Neural progenitor cell (in vitro differentiated cells): ENCODE results near the gene MANBA. TPM values are rescaled to one million over a fixed set of nuclear protein-coding genes. Genes with fewer than 3 reads are reported as not detected.
A peak's percentile ranks its signal among the peaks of the same experiment; 100 is the strongest.
"Not testable (repeated sequence)": the region's sequence is repeated elsewhere in the genome, so short reads cannot be mapped to it uniquely, and the experiment has no call there.

ENCODE experiments used
- DNase-seq: peaks from one replicate; pipeline ENCODE4 v3.0.0-alpha.2; 2016; ENCODE audit warnings: low spot score
- H2AFZ ChIP-seq: fragments of 200-600 bp; sonication (generic); replicated peaks from 2 replicates; pipeline ENCODE4 v1.6.1; 2016; ENCODE audit warnings: antibody characterized with exemption
- H3F3A ChIP-seq: fragments of 200-600 bp; sonication (generic); 2 replicates; pipeline ENCODE4 v1.6.1; 2016; ENCODE audit warnings: antibody characterized with exemption, low read depth
- H3K27ac ChIP-seq: fragments of 200-600 bp; sonication (generic); 2 replicates; pipeline ENCODE4 v1.5.1; 2016; ENCODE audit warnings: mild to moderate bottlenecking
- H3K27me3 ChIP-seq: fragments of 200-600 bp; sonication (generic); 2 replicates; pipeline ENCODE4 v1.6.1; 2016; ENCODE audit warnings: mild to moderate bottlenecking, moderate library complexity
- H3K36me3 ChIP-seq: fragments of 200-600 bp; sonication (generic); 2 replicates; pipeline ENCODE4 v1.5.1; 2016
- H3K4me1 ChIP-seq: fragments of 200-600 bp; sonication (generic); 2 replicates; pipeline ENCODE4 v1.6.1; 2016; ENCODE audit warnings: mixed run types
- H3K4me2 ChIP-seq: fragments of 200-600 bp; sonication (generic); 2 replicates; pipeline ENCODE4 v1.6.1; 2016
- H3K4me3 ChIP-seq: fragments of 200-600 bp; sonication (generic); 2 replicates; pipeline ENCODE4 v1.5.1; 2016
- H3K79me2 ChIP-seq: fragments of 200-600 bp; sonication (generic); 2 replicates; pipeline ENCODE4 v1.6.1; 2016; ENCODE audit warnings: low read depth
- H3K9ac ChIP-seq: fragments of 200-600 bp; sonication (generic); 2 replicates; pipeline ENCODE4 v1.6.1; 2016
- H3K9me3 ChIP-seq: fragments of 200-600 bp; sonication (generic); 2 replicates; pipeline ENCODE4 v1.5.1; 2016; ENCODE audit warnings: low read depth
- H4K20me1 ChIP-seq: fragments of 200-600 bp; sonication (generic); 2 replicates; pipeline ENCODE4 v1.6.1; 2016; ENCODE audit warnings: low read depth
- H3K27ac Mint-ChIP-seq: 3 replicates; pipeline ENCODE4 v1.8.0; 2021; ENCODE audit warnings: mixed read lengths
- H3K27me3 Mint-ChIP-seq: 2 replicates; pipeline ENCODE4 v1.8.0; 2022; ENCODE audit warnings: low read depth, mild to moderate bottlenecking, inconsistent platforms, moderate library complexity, mixed read lengths; ENCODE audit not compliant: insufficient read depth
- H3K36me3 Mint-ChIP-seq: 3 replicates; pipeline ENCODE4 v1.8.0; 2021; ENCODE audit warnings: mixed read lengths
- H3K4me1 Mint-ChIP-seq: 3 replicates; pipeline ENCODE4 v1.8.0; 2021; ENCODE audit warnings: mixed read lengths
- H3K4me3 Mint-ChIP-seq: 3 replicates; pipeline ENCODE4 v1.8.0; 2021; ENCODE audit warnings: mild to moderate bottlenecking, moderate library complexity, mixed read lengths
- H3K9me3 Mint-ChIP-seq: 3 replicates; pipeline ENCODE4 v1.8.0; 2020; ENCODE audit warnings: mixed read lengths
- EZH2 ChIP-seq: fragments of 200-600 bp; sonication (generic); IDR thresholded peaks from 2 replicates; pipeline ENCODE4 v1.6.1; 2017; ENCODE audit warnings: antibody characterized with exemption, mild to moderate bottlenecking, moderate library complexity
- EZH2phosphoT487 ChIP-seq: fragments of 200-600 bp; sonication (generic); IDR thresholded peaks from 2 replicates; pipeline ENCODE4 v1.6.1; 2017; ENCODE audit warnings: antibody characterized with exemption
- total RNA-seq: library from RNA; depleted of rRNA; stranded (reverse); fragments of >200 nt; gene quantifications from 2 replicates; pipeline ENCODE4 v1.2.3, GENCODE V29; 2015; ENCODE audit warnings: low replicate concordance
- TF ChIP-seq, protein P1 (sequence below): fragments of 200-600 bp; sonication (generic); IDR thresholded peaks from 2 replicates; pipeline ENCODE4 v1.5.1; 2017; ENCODE audit warnings: antibody characterized with exemption, mild to moderate bottlenecking

Gene MANBA
- total RNA-seq, 1 donor from 2014 or later: 53.4 TPM

DNA sequence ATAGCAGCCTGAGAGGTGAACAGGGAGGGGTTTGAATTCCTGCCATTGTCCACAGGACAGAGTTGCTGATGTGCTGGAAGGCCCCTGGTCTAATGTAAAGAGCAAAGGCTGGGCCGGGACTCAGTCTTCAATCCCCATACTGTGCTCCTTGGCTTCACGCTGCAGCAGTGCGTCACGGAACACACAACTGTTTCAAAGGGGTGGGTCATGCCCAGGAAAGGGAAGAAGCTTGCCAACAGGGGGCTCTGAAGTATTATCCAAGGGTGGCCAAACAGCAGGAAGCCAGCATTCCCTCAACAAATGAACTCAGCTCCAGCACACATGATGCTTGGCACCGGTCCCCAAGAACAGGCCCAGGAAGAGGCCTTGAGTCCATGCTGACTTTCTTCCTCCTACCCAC lies 137.1 kb downstream of the MANBA start:
- Histone ChIP-seq H3K79me2 (no peaks in the 10 kb centered on the region), H3K36me3 (no peaks in the 10 kb centered on the region), H3F3A (no peaks in the 10 kb centered on the region), H4K20me1 (no peaks in the 10 kb centered on the region), H3K4me3 (no peak overlapping the region), H3K4me2 (no peak overlapping the region), H2AFZ (peak overlapping the region; percentile 57), H3K4me1 (no peaks in the 10 kb centered on the region), H3K27ac (no peak overlapping the region), H3K9me3 (no peaks in the 10 kb centered on the region), H3K27me3 (no peaks in the 10 kb centered on the region), H3K9ac (no peak overlapping the region)
- peak overlapping the region; percentile 7 for H3K27ac Mint-ChIP-seq
- no peak overlapping the region for H3K4me3 Mint-ChIP-seq
- peak; percentile 43 for DNase-seq
- H3K4me1 Mint-ChIP-seq: peaks cover 12% of the 10 kb centered on the region
- no peaks in the 10 kb centered on the region for H3K36me3 Mint-ChIP-seq
- H3K9me3 Mint-ChIP-seq: no peaks in the 10 kb centered on the region
- peaks cover 2% of the 10 kb centered on the region for H3K27me3 Mint-ChIP-seq
- TF ChIP-seq, protein P1, sequence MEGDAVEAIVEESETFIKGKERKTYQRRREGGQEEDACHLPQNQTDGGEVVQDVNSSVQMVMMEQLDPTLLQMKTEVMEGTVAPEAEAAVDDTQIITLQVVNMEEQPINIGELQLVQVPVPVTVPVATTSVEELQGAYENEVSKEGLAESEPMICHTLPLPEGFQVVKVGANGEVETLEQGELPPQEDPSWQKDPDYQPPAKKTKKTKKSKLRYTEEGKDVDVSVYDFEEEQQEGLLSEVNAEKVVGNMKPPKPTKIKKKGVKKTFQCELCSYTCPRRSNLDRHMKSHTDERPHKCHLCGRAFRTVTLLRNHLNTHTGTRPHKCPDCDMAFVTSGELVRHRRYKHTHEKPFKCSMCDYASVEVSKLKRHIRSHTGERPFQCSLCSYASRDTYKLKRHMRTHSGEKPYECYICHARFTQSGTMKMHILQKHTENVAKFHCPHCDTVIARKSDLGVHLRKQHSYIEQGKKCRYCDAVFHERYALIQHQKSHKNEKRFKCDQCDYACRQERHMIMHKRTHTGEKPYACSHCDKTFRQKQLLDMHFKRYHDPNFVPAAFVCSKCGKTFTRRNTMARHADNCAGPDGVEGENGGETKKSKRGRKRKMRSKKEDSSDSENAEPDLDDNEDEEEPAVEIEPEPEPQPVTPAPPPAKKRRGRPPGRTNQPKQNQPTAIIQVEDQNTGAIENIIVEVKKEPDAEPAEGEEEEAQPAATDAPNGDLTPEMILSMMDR: peak; percentile 25
- no peak for TF ChIP-seq EZH2

DNA sequence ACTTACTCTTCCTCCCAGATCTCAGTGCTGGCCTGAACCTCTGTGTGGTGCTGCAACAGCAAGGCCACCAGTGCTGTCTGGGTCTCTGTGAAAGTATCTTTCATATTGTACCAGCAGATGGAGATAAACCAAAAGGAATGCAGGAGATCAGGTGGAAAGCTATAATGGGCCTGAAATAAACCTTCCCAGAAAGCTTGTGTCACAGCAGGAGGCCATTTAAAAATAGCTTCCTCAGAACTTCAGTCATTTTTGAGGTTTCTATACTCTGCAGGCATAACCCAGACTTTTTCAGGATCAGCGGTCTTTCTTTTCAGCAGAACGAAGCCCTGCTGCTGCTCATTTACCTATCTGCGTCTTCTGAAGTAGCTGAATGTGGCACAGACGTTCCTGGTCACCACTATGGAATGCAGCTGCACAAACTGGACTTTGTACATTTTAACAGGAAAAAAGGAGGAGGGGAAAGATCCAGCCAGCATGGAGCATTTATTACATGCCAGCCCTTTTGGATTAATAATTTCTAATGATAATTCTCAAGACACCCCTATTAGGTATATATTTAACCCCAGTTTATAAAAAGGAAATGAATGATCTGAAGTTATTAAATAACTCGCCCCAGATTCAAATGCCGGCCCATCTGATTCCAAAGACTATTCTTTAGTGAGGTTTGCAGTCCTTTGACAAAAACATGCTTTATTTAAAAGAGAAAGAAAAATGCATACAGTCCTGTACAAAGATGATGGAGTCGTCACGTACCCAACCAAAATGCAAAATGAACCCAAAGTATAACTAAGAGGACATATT lies 139.9 kb downstream of the MANBA start:
- Mint-ChIP-seq H3K9me3 (no peaks in the 10 kb centered on the region), H3K4me1 (peaks cover 11% of the 10 kb centered on the region), H3K36me3 (no peaks in the 10 kb centered on the region), H3K27ac (no peak overlapping the region), H3K27me3 (no peaks in the 10 kb centered on the region), H3K4me3 (peak overlapping the region; percentile 2)
- H4K20me1 ChIP-seq: no peaks in the 10 kb centered on the region
- no peaks in the 10 kb centered on the region for H3K79me2 ChIP-seq
- no peak overlapping the region for H3K4me2 ChIP-seq
- no peak overlapping the region for H3K27ac ChIP-seq
- no peak overlapping the region for H2AFZ ChIP-seq
- no peaks in the 10 kb centered on the region for H3F3A ChIP-seq
- TF ChIP-seq, protein P1: peak; percentile 31
- TF ChIP-seq EZH2phosphoT487: no peak
- peak; percentile 20 for DNase-seq
- no peak overlapping the region for H3K4me3 ChIP-seq
- H3K27me3 ChIP-seq: no peaks in the 10 kb centered on the region
- H3K36me3 ChIP-seq: no peaks in the 10 kb centered on the region
- no peak overlapping the region for H3K9ac ChIP-seq
- peaks cover 9% of the 10 kb centered on the region for H3K4me1 ChIP-seq
- H3K9me3 ChIP-seq: no peaks in the 10 kb centered on the region

DNA sequence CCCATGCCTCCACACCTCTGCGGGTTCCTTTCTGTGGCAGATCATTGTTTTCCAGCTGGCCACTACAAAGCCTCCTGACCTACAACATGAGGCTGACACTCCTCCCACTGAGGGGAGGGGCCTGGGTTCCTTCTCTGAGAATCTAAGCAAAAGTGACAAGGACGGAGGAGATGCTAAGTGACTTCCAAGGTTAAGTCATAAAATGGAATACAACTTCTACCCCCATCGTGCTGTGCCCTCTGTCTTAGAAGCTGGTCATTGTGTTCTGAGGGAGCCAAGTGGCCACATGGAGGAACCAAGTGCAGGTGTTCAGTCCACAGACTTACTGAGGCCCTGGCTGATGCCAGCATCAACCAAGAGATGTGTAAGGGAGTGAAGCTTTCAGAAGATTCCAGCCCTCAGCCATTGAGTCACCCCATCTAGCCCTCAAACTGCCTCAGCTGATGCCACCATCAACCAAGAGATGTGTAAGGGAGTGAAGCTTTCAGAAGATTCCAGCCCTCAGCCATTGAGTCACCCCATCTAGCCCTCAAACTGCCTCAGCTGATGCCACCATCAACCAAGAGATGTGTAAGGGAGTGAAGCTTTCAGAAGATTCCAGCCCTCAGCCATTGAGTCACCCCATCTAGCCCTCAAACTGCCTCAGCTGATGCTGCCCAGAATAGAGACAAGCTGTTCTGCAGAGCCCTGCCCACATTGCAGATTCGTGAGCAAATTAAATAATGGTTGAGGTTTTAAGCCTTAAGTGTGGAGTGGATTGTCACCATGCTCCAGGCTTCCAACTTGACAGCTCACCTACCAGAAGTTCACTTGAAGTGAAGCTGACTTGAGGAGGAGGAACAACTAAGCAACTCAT lies 140.8 kb downstream of the MANBA start:
- H3K9me3 ChIP-seq, H3K36me3 ChIP-seq, H3K27ac Mint-ChIP-seq, H3K9ac ChIP-seq, H3K9me3 Mint-ChIP-seq, H3K4me3 ChIP-seq, H3K4me1 ChIP-seq, H3K4me3 Mint-ChIP-seq, DNase-seq, H3K27me3 Mint-ChIP-seq, H3F3A ChIP-seq, H3K36me3 Mint-ChIP-seq, H4K20me1 ChIP-seq, H3K27me3 ChIP-seq, H3K4me2 ChIP-seq, H2AFZ ChIP-seq, H3K27ac ChIP-seq, H3K79me2 ChIP-seq: not testable (repeated sequence)
- peaks cover 11% of the 10 kb centered on the region for H3K4me1 Mint-ChIP-seq

DNA sequence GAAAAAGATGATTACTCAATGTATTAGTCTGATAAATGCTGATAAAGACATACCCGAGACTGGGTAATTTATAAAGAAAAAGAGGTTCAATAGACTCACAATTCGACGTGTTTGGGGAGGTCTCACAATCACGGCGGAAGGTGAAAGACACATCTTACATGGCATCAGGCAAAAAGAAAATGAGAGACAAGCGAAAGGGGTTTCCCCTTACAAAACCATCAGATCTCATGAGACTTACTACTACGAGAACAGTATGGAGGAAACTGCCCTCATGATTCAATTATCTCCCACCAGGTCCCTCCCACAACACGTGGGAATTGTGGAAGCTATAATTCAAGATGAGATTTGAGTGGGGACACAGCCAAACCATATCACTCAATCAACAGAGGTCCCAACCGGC lies 141.7 kb downstream of the MANBA start:
- H3K9me3 Mint-ChIP-seq, H3K4me3 Mint-ChIP-seq, H3K4me2 ChIP-seq, H3K9ac ChIP-seq, H2AFZ ChIP-seq, H3K27me3 ChIP-seq, H3K79me2 ChIP-seq, H3K4me1 ChIP-seq, H3F3A ChIP-seq, H3K36me3 ChIP-seq, H3K4me3 ChIP-seq, H3K27ac ChIP-seq, H3K27ac Mint-ChIP-seq, H3K27me3 Mint-ChIP-seq, H4K20me1 ChIP-seq, H3K9me3 ChIP-seq, H3K36me3 Mint-ChIP-seq, DNase-seq: not testable (repeated sequence)
- H3K4me1 Mint-ChIP-seq: peaks cover 11% of the 10 kb centered on the region
